GM18867 (cell line): ENCODE measurements around the gene MAP4K5.

Experiments used
- ATAC-seq: cut with Tn5 transposase; IDR thresholded peaks from one replicate; pipeline ENCODE4 v1.9.1; 2021; ENCODE audit warnings: mild to moderate bottlenecking, moderate library complexity; ENCODE audit not compliant: unreplicated experiment

Gene MAP4K5

DNA sequence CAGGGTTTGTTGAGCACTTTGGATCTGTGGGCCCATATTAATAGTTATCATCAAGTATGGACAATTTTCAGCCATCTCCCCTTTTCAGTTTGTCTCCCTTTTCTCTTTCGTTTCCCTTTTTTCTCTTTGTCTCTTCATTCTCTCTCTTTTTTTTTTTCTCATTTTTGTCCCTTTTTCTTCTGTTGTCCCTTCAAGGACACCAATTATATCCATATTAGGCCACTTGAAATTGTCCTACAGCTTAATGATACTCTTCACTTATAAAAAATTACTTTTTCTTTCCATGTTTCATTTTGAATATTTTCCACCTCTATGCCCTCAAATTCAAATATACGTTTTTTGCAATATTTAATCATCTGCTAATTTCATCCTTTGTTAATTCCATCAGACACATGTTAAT is 53.3 kb downstream of the MAP4K5 start:
- ATAC-seq: no peak

DNA sequence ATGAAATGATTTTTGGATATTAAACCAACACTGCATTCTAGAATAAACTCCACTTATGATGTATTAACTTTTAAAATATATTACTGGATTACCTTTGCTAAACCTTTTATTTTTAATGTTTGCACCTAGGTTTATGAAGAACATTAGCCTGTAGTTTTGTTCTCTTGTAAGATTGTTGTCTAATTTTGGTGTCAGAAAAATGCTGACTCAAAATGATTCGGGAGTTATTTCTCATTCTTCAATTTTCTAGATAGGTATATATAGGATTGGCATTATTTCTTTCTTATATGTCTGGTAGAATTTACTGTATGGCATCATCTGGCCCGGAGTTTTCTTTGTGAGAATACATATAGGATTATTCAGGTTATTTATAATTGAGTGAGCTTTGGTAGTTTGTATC is 54.6 kb downstream of the MAP4K5 start:
- no peak for ATAC-seq

DNA sequence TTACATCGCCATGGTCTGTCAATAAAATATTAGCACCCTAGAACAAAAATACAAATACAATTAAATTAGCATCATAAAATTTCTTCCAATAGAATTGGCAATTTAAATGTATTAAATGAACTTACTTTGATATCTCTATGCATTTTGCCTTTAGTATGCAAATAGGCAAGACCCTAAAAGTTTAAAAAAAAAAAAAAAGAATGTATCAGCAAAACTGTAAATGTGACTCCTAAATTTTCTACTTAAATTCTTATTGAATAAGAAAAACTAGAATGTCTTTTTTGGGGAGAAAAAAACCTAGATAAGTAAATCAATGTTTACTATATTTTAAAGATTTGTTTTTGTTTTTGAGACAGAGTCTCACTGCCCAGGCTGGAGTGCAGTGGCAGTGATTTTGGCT is 56.2 kb downstream of the MAP4K5 start:
- no peak for ATAC-seq

DNA sequence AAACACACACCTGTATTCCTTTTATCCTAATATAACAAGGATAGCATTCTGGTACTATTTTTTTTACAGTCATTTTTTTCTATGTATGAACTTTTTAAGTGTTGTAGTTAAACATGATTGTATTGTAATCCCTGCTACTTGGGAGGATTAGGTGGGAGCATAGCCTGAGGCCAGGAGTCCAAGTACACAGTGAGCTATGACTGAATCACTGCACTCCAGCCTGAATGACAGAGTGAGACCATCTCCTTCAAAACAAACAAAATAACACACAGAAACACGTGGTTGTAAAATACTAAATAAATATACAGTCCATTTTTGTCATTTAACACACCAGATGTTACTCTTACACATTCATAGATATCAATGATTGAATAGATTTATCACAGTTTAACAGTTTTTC is 56.9 kb downstream of the MAP4K5 start:
- ATAC-seq: no peak

DNA sequence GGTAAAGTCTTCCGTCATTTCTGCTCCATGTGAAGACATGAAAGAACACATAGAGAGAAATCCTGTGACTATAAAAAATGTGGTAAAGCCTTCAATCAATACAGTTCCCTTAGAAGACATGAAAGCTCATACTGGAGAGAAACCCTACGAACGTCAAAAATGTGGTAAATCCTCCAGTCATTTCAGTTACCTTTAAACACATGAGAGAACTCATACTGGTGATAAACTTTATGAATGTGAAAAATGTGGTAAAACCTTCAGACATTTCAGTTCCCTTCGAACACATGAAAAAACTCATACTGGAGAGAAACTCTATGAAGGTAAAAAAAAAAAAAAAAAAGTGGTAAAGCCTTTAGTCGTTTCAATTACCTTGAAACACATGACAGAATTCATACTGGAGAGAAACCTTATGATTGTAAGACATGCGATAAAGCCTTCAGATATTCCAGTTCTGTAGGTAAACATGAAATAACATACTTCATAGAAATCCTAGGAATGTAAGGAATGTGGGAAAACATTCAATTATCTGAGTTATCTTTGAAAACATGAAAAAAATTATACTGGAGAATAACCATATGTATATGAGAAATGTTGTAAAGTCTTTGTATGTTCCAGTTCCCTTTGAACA is 60.4 kb downstream of the MAP4K5 start:
- ATAC-seq: no peak

DNA sequence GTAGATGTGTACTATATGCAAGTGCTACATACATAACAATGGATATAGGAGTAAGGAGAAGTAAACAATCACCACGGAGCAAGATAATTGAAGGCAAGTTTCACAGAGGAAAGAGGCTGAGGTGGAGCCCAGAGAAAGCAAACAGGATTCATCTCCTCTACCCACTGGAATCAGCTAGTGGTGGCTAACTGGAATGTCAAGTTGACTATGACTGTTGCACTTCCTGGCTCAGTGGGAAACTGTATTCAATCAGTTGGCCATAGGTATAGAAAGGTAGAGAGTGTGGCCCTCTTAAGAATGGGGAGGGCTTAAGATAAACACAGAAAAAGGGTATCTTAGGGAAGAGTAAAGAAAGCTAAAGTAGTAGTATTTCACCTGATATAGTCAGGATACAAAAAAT is 62.4 kb downstream of the MAP4K5 start:
- ATAC-seq: no peak

DNA sequence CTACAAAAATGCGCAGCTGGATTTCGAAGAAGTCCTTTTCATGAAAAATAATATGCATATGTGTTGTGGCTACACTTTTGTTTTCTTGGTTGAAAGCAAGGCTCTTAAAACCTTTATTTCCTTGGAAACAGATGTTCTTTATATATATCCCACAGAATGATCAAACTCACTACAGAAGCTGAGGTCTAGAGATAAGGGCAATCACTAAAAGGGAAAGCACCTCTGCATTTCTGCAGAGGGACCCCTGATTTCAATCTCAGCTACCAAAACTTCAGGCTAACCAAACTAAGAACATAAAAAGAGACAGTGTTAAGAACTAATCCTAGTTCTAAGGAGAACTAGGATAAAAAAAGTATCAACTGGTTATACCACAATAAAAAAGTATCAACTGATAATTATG is 70.3 kb downstream of the MAP4K5 start:
- ATAC-seq: no peak

DNA sequence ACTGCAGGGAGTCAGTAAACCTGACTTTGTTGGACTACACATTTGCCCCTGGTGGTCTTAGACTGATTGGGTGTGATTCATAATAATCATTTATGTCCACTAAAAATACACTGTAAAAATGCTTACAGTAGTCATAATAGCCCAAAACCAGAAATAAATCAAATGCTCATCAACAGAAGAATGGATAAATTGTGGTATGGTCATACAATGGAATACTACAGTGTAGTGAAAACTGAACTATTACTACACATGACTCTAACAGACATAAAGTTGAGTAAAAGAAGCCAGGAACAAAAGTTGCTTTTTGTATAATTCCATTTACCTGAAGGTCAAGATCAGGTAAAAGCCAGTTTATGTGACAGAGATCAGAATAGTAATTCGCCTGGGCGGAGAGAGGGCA is 78.5 kb downstream of the MAP4K5 start:
- no peak for ATAC-seq

DNA sequence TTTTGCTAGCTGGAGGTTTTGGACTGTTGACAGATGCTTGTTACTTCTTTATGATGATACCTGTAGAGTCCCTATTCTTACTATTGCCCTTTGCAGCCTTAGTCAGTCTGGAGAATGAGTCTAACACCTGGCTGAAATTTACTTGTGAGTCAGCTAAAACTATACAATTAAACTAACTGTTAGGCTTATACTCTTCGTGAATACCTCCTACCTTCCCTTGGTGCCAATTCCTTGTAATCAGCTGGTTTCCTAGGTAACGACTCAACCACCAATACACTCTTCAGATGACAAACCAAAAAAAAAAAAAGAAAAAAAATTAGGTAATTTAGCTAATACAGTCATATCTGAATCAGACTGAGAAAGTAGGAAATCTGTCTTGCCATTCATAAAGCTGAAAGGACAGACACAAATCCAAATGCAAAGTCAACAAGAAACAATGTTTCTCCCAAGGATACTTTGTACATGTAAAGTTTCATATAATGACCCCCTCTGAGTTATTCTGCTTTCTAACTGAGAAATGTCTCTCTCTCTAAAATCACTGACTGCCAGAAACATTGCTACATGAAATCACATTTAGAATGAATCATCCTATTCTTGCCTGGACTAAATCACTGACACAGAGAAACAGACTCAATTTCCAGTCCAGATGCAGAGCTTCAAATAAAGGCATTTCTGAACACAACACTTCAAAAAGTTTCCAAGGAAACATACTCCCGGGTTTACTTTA is 79.2 kb downstream of the MAP4K5 start:
- ATAC-seq: no peak

DNA sequence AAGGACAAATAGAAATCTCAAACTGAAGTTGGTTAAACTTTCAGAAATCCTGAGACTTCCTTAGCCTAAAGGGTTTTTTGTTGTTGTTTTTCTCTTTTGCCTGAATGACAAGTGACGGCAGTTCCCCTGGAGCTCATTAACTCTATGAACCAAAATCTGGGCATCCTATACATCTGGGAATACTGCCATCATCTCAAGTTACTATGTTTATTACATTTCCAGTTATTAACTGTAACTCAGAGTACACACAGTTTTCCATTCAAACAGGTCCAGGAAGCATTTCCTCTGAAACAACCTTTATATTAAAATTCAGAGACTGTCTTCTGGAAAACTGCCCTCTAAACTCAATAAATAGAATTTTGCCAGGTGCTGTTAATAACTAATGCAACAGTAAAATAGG is 80.1 kb downstream of the MAP4K5 start:
- ATAC-seq: no peak

DNA sequence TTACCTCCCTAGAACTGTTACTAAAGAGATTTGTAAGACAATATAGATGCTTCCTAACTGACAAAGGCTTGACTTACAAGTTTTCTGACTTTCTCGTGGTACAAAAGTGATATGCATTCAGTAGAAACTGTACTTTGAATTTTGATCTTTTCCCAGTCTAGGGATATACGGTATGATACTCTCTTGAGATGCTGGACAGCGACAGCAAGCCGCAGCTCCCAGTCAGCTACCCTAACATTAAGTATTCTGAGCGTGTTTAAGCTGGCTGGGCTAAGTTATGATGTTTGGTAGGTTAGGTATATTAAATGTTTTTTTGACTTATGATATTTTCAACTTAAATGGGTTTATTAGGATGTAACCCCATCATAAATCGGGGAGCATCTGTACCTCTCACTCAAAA is 80.5 kb downstream of the MAP4K5 start:
- no peak for ATAC-seq

DNA sequence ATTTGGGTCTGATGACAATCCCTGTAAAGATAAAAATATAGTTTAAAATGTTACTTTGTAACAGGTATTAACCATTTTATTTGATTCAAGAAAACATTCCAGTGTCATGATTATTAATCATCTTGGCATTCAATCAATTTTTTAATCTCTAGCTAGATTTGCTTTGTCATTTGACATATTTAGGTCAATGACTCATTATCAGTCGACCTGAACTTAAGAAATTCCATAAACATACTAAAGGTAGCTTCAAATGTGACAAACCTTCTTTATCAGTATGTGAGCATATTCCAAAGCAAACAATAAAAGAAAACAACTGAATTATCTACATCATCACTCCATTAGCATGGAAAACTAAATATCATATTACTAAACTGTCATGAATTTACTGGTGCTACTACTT is 84.9 kb downstream of the MAP4K5 start:
- no peak for ATAC-seq

DNA sequence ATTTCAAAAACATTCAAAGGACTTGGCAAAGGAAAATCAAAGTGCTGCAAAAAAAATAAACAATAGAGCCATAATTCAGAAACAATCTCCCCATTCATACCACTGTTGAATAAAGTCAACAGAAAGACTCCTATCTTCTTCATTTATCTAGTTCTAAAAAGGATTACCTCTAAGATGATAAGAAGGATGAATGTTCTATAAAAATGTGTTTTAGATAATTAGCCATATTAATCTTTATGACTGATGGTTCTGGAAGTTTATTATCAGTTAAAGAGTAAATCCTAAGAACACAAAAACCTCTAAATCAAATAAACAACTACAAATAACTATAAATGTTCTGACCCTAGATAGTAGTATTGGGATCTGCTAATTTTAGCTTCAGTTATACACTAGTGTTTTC is 97.8 kb downstream of the MAP4K5 start:
- no peak for ATAC-seq

DNA sequence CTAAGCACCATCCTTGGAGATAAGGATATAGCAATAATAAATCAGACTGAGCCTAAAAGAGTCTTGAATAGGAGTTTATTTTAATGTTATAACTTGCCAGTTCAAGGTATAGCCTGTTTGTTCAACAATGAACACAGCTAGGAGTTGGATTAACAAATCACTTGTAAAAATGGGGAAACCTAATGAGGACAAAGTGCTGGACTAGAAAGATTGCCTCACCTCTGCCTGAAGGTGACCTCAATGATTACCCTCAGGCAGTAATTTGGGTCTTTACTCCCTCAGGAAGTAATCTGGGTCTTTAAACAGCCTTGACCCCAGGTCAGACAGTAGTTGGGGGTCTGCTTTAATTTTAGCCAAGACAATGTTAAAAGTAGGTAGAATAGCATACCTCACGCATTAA is 100.2 kb downstream of the MAP4K5 start:
- no peak for ATAC-seq

DNA sequence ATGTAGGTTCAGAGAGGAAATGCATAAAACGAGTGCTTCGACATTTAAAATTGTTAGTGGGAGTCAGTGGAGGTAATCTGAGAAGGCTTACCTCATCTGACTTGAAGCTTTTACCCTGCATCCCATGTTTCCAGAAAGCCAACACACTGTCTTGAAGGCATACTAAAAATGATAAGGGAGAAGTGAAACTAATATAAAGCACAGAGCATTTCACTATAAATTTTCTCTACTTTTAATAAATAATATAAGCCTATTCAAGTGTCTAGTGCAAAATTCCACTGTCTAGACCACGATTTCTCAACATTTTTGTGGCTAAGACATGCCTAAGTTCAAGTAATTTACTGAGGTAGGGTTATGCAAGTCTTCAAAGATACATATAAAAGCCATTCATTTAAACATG is 106.6 kb downstream of the MAP4K5 start:
- no peak for ATAC-seq

DNA sequence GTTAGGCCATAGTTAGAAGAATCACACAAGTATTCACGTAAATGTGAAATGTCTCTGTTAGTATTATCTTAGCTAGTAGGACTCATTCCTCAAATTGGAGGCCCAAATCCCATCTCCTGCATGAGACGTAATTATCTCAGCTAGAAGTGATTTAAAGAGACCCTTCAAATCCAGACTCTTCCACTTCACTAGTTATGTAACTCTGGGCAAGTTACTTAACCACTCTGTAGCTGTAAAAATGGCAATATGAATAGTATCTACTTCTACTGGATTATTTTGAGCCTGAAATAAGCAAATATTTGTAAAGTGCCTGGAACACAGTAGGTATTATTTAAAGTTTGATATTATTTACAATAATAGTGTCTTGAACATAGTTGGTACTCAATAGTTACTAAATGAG is 107.3 kb downstream of the MAP4K5 start:
- no peak for ATAC-seq

DNA sequence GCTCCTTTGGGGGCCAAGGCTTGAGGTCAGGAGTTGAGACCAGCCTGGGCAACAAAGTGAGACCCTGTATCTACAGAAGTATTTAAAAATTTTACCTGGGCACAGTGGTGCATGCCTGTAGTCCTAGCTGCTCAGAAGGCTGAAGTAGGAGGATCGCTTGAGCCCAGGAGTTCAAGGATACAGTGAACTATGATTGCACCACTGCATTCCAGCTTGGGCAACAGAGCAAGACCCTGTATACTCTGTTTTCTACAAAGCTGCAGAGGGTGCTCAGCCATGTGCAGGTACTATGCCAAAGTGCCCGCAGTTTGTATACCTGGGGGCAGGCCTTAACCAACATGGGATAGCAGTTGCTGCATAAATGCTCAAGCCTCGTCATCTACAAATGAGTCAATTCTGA is 108.8 kb downstream of the MAP4K5 start:
- no peak for ATAC-seq

DNA sequence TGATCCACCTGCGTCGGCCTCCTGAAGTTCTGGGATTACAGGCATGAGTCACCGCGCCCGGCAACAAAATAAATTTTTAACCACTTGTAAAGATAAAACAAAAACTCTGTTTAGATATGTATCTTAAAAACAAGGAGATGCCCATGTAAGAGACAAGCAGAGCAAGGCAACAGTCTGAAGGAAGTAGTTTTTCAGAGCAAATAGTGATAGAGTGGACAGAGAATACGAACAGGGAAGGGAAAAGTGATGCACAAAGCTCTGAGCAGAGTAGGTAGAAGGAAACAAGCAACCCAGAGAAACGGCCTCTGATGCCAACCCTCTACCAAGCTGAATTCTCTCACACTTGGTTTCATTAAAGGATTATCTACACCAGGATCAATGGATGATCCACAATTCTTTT is 110.9 kb downstream of the MAP4K5 start:
- ATAC-seq: no peak

DNA sequence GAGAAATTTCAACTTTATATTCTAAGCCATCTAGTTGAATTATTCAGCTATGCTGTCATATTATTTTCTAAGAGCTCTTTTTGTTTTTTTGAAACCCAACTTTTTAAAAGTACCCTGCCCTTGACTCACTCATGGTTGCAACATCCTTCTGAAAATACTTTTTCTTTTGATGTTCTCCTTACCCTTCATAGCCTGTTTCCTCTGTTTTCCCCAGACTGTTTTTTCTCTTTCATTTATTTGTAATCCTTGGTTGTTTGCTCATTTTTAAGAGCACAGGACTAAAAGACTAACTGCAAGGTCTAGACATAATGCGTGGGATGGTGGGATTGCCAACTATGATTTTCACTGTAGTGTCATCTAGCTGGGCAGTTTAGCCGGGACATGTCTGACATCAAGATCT is 114.5 kb downstream of the MAP4K5 start:
- no peak for ATAC-seq

DNA sequence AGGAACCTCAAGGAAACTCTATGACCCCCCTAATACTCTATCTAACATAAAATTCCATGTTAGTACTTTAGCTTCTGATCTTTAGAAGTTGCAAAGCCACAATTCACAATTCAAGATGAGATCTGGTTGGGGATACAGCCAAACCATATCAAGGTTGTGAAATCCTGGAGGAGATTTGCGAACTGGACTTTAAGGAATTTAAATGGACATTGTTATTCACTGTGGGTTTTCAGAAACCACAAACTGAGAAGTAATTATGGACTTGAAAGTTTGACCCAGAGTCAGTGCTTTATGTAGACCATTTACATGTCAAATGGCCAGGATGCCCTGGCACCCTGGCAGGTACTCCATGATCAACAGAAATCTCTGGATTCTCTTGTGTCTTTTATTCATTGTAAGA is 121.4 kb downstream of the MAP4K5 start:
- ATAC-seq: no peak

DNA sequence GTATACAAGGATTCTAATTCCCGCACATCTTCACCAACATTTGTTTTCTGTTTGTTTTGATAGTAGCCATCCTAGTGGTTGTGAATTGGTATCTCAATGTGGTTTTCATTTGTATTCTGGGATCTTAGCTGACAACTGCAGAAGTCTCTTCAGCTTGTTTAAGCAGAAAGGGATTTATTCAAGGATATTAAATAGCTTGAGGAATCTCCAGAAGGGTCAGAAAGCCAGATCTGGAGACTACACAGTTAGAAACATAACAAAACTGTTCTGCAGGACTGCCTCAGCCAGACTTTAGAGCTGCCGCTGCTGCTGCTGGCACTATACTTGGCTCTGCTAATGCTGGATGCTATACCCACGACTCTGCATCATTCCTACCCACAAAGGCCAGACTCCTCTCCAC is 122.3 kb downstream of the MAP4K5 start:
- no peak for ATAC-seq

DNA sequence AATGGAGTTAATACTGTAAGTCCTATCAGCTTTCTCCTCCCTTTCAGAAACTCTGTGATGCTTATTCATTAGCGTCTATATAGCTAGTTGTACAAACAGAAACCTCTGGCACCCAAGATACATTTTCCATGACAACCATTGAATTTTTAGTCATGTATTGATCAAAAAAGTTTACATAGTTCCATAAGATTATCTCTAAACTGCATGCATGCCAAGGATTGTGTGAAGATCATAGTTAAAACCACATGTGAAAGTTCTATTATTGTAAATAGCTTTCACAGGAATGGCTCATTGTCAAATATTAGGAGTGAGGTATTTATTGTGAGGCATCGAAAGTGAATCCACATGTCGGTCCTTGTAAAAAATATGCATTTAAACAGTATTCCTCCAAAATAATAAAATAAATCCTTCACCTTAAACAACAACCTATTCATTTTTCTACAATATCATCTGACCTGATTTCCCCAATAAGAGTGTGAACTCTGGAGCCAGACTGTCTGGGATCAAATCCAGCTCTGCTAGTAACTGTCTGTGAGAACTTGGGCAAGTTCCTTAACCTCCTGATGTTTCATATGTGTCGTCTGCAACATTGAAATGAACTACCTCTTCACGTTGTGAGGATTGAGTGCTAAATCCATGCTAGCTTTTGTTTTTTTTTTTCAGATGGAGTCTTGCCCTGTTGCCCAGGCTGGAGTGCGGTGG is 125.1 kb downstream of the MAP4K5 start:
- no peak for ATAC-seq
